HCT116 (cell line): Measurements from ENCODE around the gene ASAP3. TPM values are rescaled to one million over a fixed set of nuclear protein-coding genes. Genes with fewer than 3 reads are reported as not detected.

Source experiments
- ATAC-seq: fragments of 200-7000 bp; cut with Tn5 transposase; 2 replicates; pipeline ENCODE4 v1.9.1; 2020; ENCODE audit warnings: mild to moderate bottlenecking, moderate library complexity
- BruUV-seq: library from RNA; stranded (reverse); fragments of 400-500 nt; replicated peaks from 2 replicates; lab custom pipeline; 2021; lab: Mats Ljungman, UMichigan
- CTCF ChIA-PET: fragments of 300-600 bp; sonication (Branson Sonifier 250); formaldehyde crosslinking; loops from one replicate; lab custom pipeline; 2021; ENCODE audit warnings: antibody characterized with exemption; lab: Charles Lee
- POLR2A ChIA-PET: fragments of 300-600, 350-600 bp; sonication (Branson Sonifier 250); formaldehyde crosslinking; loops from one replicate; lab custom pipeline; 2021; ENCODE audit warnings: antibody characterized with exemption; lab: Charles Lee
- RAD21 ChIA-PET, 2 experiments: fragments of 300-600 bp; sonication (Branson Sonifier 250); formaldehyde crosslinking; loops; one replicate each; lab custom pipeline; 2023; ENCODE audit warnings: low total read pairs in 2 of 2; ENCODE audit not compliant: uncharacterized antibody in 2 of 2, unreplicated experiment in 2 of 2, low non-redundant PET in 1 of 2; lab: Charles Lee
- DNase-seq: peaks from one replicate; pipeline ENCODE4 v3.0.0-alpha.2; 2010; ENCODE audit warnings: low read depth, low spot score
- H2AFZ ChIP-seq: fragments of 200-600 bp; shearing (Covaris generic), sonication (generic); 2 replicates; pipeline ENCODE4 v1.6.1; 2017; ENCODE audit warnings: low read depth, mixed run types, mixed read lengths, antibody characterized with exemption, low read length; ENCODE audit not compliant: poor library complexity, severe bottlenecking
- H3K27ac ChIP-seq: 2 replicates; pipeline ENCODE4 v1.5.1; 2012; ENCODE audit warnings: low read depth, low read length
- H3K27me3 ChIP-seq: fragments of 200-600 bp; sonication (generic); 2 replicates; pipeline ENCODE4 v1.6.1; 2016; ENCODE audit warnings: mixed run types, low read length, mixed read lengths; ENCODE audit not compliant: insufficient read depth
- H3K36me3 ChIP-seq, 2 experiments: fragments of 200-500 bp in 1 of 2; fragments of 200-600 bp in 1 of 2; sonication (Bioruptor generic) in 1 of 2; sonication (generic) in 1 of 2; 2 replicates each; pipeline versions ENCODE4 v1.5.1 to v1.6.1; 2014 to 2016; ENCODE audit warnings: low read length in 2 of 2, inconsistent platforms in 1 of 2, mixed read lengths in 1 of 2, mixed run types in 1 of 2; ENCODE audit not compliant: insufficient read depth in 2 of 2, control insufficient read depth in 1 of 2
- H3K4me1 ChIP-seq, 2 experiments: fragments of 200-600 bp in 1 of 2; sonication (generic) in 1 of 2; 2 replicates each; pipeline versions ENCODE4 v1.5.1 to v1.6.1; 2012 to 2017; ENCODE audit warnings: low read length in 2 of 2, inconsistent platforms in 1 of 2, mild to moderate bottlenecking in 1 of 2, mixed read lengths in 1 of 2, mixed run types in 1 of 2, moderate library complexity in 1 of 2; ENCODE audit not compliant: insufficient read depth in 2 of 2, control insufficient read depth in 1 of 2
- H3K4me2 ChIP-seq: fragments of 200-600 bp; sonication (generic); 2 replicates; pipeline ENCODE4 v1.6.1; 2017; ENCODE audit warnings: mixed run types, low read length, mixed read lengths
- H3K4me3 ChIP-seq, 2 experiments: fragments of 200-600 bp in 1 of 2; sonication (generic) in 1 of 2; replicated peaks in 1 of 2; 2 replicates each; pipeline ENCODE4 v1.5.1; 2011 to 2016; ENCODE audit warnings: low read length in 2 of 2, control low read depth in 1 of 2, low read depth in 1 of 2, mild to moderate bottlenecking in 1 of 2, mixed read lengths in 1 of 2, mixed run types in 1 of 2
- H3K79me2 ChIP-seq: fragments of 200-600 bp; sonication (generic); 2 replicates; pipeline ENCODE4 v1.6.1; 2017; ENCODE audit warnings: mild to moderate bottlenecking, mixed run types, low read length, moderate library complexity, mixed read lengths; ENCODE audit not compliant: insufficient read depth
- H3K9ac ChIP-seq: fragments of 200-600 bp; sonication (generic); 2 replicates; pipeline ENCODE4 v1.6.1; 2016; ENCODE audit warnings: low read length, mixed read lengths
- H3K9me2 ChIP-seq: fragments of 200-600 bp; sonication (generic), shearing (Covaris generic); 2 replicates; pipeline ENCODE4 v1.6.1; 2017; ENCODE audit warnings: mixed run types, mild to moderate bottlenecking, moderate library complexity; ENCODE audit not compliant: insufficient read depth
- H3K9me3 ChIP-seq, 2 experiments: fragments of 200-500 bp in 1 of 2; fragments of 200-600 bp in 1 of 2; sonication (Bioruptor generic) in 1 of 2; sonication (generic) in 1 of 2; 2 replicates each; pipeline ENCODE4 v1.6.1; 2014 to 2017; ENCODE audit warnings: low read length in 2 of 2, mixed read lengths in 2 of 2, inconsistent platforms in 1 of 2, low read depth in 1 of 2, mild to moderate bottlenecking in 1 of 2, mixed run types in 1 of 2, moderate library complexity in 1 of 2; ENCODE audit not compliant: control insufficient read depth in 1 of 2, insufficient read depth in 1 of 2
- H4K20me1 ChIP-seq: fragments of 200-600 bp; sonication (generic), shearing (Covaris generic); 2 replicates; pipeline ENCODE4 v1.6.1; 2017; ENCODE audit warnings: mixed run types, mild to moderate bottlenecking, moderate library complexity; ENCODE audit not compliant: insufficient read depth
- ATF3 ChIP-seq: IDR thresholded peaks from 2 replicates; pipeline ENCODE4 v1.6.1; 2012
- CTCF ChIP-seq, 3 experiments: fragments of 200-600 bp in 1 of 3; sonication (generic) in 1 of 3; IDR thresholded peaks in 2 of 3; conservative IDR thresholded peaks in 1 of 3; 2 replicates each; pipeline ENCODE4 v1.5.1; 2012 to 2017; ENCODE audit warnings: low read depth in 2 of 3, low read length in 2 of 3, antibody characterized with exemption in 1 of 3, borderline replicate concordance in 1 of 3, control low read depth in 1 of 3, mild to moderate bottlenecking in 1 of 3, mixed read lengths in 1 of 3, mixed run types in 1 of 3, moderate library complexity in 1 of 3; ENCODE audit not compliant: insufficient read depth in 1 of 3
- EGR1 ChIP-seq: IDR thresholded peaks from 2 replicates; pipeline ENCODE4 v1.6.1; 2012; ENCODE audit warnings: low read depth
- EZH2phosphoT487 ChIP-seq: fragments of 200-600 bp; IDR thresholded peaks from 2 replicates; pipeline ENCODE4 v1.6.1; 2018; ENCODE audit warnings: antibody characterized with exemption, borderline replicate concordance
- FOSL1 ChIP-seq: IDR thresholded peaks from 2 replicates; pipeline ENCODE4 v1.6.1; 2012; ENCODE audit warnings: low read depth
- MAX ChIP-seq: IDR thresholded peaks from 2 replicates; pipeline ENCODE4 v1.6.1; 2012
- POLR2AphosphoS5 ChIP-seq: IDR thresholded peaks from 2 replicates; pipeline ENCODE4 v1.6.1; 2011; ENCODE audit warnings: mild to moderate bottlenecking, low read depth, low read length, moderate library complexity
- RAD21 ChIP-seq: IDR thresholded peaks from 2 replicates; pipeline ENCODE4 v1.6.1; 2012; ENCODE audit warnings: low read depth, mild to moderate bottlenecking
- REST ChIP-seq: IDR thresholded peaks from 2 replicates; pipeline ENCODE4 v1.6.1; 2012; ENCODE audit warnings: low read depth
- SIN3A ChIP-seq: IDR thresholded peaks from 2 replicates; pipeline ENCODE4 v1.6.1; 2012; ENCODE audit warnings: low read depth
- SP1 ChIP-seq: IDR thresholded peaks from 2 replicates; pipeline ENCODE4 v1.6.1; 2012; ENCODE audit warnings: low read depth
- TCF7L2 ChIP-seq: IDR thresholded peaks from 2 replicates; pipeline ENCODE4 v1.7.0; 2011; ENCODE audit warnings: borderline replicate concordance, inconsistent platforms; ENCODE audit not compliant: insufficient read depth, insufficient read length; ENCODE audit errors: extremely low read depth
- YY1 ChIP-seq: IDR thresholded peaks from 2 replicates; pipeline ENCODE4 v1.6.1; 2011; ENCODE audit warnings: low read length, low read depth, moderate library complexity, mild to moderate bottlenecking; ENCODE audit not compliant: insufficient replicate concordance; ENCODE audit errors: extremely low read depth
- ZBTB33 ChIP-seq: IDR thresholded peaks from 2 replicates; pipeline ENCODE4 v1.6.1; 2011; ENCODE audit warnings: mild to moderate bottlenecking, low read length, moderate library complexity; ENCODE audit not compliant: insufficient replicate concordance; ENCODE audit errors: extremely low read depth
- ZFX ChIP-seq: fragments of 450-650 bp; IDR thresholded peaks from 2 replicates; pipeline ENCODE4 v1.6.1; 2017
- intact Hi-C: fragments of 100-400 bp; cut with micrococcal nuclease; formaldehyde crosslinking; loops from 2 replicates; pipeline ENCODE4 v1.10.0; 2022
- total RNA-seq: library from RNA; stranded (reverse); gene quantifications from one replicate; pipeline ENCODE4 v1.2.1, GENCODE V29; 2021; ENCODE audit not compliant: unreplicated experiment

ASAP3 gene
- total RNA-seq, 1 experiment from 2014 or later, result 19.7 TPM

- Histone ChIP-seq H3K36me3 (no peaks in the 10 kb centered on the region; a peak in 1 of 4 replicates), H3K9me3 (no peaks in the 10 kb centered on the region), H4K20me1 (no peaks in the 10 kb centered on the region), H3K9ac (no peak overlapping the region), H3K79me2 (no peaks in the 10 kb centered on the region), H3K27me3 (no peaks in the 10 kb centered on the region), H3K4me2 (no peak overlapping the region), H2AFZ (no peak overlapping the region), H3K9me2 (no peaks in the 10 kb centered on the region), H3K27ac (no peak overlapping the region), H3K4me3 (no peak overlapping the region), H3K4me1 (peaks cover 3 to 13% of the 10 kb centered on the region in 2 experiments; a peak in 3 of 4 replicates)
- BruUV-seq, result no TSS peak
- DNase-seq, result no peak
- intact Hi-C loops, result no loop called here
- ChIA-PET CTCF (no interaction called here), RAD21 (no interaction called here), POLR2A (no interaction called here)
- TF ChIP-seq ZFX (no peak), REST (no peak), RAD21 (no peak), MAX (no peak), POLR2AphosphoS5 (no peak), FOSL1 (no peak), YY1 (no peak), ATF3 (no peak), EZH2phosphoT487 (no peak), TCF7L2 (no peak), SP1 (no peak), EGR1 (no peak), SIN3A (no peak), CTCF (IDR thresholded peaks at IDR 0.05 in 2 of 3, conservative IDR thresholded peaks at IDR 0.05 in 1 of 3; ENCODE audit: borderline replicate concordance in 1 of 3, insufficient read depth in 1 of 3, low read depth in 2 of 3, low read length in 2 of 3) (no peak), ZBTB33 (no peak)
- ATAC-seq, result no peak
These were observed 45.4 kb downstream of the ASAP3 start for GRCh38 chr1:23438545-23438944.
